DND-41 (cell line): Measurements from ENCODE around the gene XPR1.

Experiments used
- CTCF ChIP-seq: IDR thresholded peaks from 2 replicates; pipeline ENCODE4 v1.5.1; 2012; ENCODE audit warnings: borderline replicate concordance, low read length, moderate library complexity, mild to moderate bottlenecking; ENCODE audit not compliant: poor library complexity, severe bottlenecking; ENCODE audit errors: extremely low read depth
- EZH2 ChIP-seq: IDR thresholded peaks from 3 replicates; pipeline ENCODE4 v1.6.1; 2012; ENCODE audit warnings: borderline replicate concordance, low read depth, mild to moderate bottlenecking, moderate library complexity, low read length, inconsistent platforms; ENCODE audit not compliant: severe bottlenecking

- TF ChIP-seq EZH2 (no peak), CTCF (no peak)
Measured at GRCh38 chr1:180785887-180786286, 154.1 kb downstream of the XPR1 start.
